Retinal pigment epithelial cell (primary cell): ENCODE measurements around the gene IBA57.

ENCODE experiments used
- DNase-seq: peaks from one replicate; pipeline ENCODE4 v3.0.0-alpha.2; 2010; ENCODE audit warnings: low read depth
- H3K4me3 ChIP-seq: 2 replicates; pipeline ENCODE4 v1.5.1; 2011; ENCODE audit warnings: mild to moderate bottlenecking, low read length, control low read depth, moderate library complexity
- TF ChIP-seq, protein P1 (sequence below): conservative IDR thresholded peaks from 2 replicates; pipeline ENCODE4 v1.5.1; 2011; ENCODE audit warnings: low read depth, low read length, control low read depth, inconsistent platforms

Gene IBA57

DNA sequence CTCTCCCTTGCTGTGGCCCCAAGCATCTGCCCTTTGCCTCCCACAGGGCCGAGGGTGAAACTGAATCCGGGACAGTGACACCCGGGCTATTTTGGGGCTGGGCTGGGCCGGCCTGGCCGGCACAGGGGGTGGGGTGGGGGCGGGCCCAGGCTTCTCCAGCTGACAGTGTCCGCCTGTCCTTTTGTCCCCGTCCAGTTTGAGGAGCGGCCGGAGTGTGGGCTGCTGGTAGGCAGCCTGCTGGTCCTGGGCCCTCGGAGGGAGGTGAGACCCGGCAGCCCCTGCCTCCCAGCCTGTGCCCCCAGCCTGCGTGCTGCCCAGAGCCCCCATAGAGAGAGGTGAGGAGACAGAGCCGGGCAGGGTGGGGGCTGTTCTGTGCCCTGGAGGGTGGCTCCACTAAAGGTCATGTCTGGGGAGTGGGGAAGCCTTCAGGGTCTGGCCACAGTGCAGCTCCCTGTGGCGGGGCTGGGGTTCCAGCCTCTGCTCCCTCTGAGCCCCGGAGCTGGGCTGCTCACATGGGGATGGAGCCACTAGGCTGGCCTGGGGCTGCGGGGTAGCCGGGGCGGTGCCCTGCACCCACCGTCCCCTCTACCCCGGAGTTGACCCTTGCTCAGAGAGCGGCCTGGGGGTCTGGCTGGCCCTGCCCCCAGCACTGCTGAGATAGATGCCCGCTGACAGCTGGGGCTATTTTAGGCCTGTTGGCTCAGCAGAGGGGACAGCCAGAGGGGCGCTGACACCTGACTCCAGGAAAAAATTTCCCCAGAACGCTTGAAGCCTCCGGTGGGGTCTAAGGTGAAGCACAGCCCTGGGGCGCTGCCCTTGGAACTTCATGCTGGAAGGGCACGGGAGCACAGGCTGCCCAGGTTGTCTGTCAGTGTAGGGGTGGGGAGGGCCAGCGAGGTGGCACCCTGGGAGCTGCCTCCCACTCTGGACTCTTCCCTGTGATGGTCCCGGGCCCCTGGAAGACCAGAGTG is 42.5 kb downstream of the IBA57 start, which contains the start of gene OBSCN:
Gene OBSCN, plus strand, starts transcription at position 194 of the 971 bp plus-strand sequence. CDS start 3,740 bp downstream, outside the sequence.
- DNase-seq: no peak
- TF ChIP-seq, protein P1, sequence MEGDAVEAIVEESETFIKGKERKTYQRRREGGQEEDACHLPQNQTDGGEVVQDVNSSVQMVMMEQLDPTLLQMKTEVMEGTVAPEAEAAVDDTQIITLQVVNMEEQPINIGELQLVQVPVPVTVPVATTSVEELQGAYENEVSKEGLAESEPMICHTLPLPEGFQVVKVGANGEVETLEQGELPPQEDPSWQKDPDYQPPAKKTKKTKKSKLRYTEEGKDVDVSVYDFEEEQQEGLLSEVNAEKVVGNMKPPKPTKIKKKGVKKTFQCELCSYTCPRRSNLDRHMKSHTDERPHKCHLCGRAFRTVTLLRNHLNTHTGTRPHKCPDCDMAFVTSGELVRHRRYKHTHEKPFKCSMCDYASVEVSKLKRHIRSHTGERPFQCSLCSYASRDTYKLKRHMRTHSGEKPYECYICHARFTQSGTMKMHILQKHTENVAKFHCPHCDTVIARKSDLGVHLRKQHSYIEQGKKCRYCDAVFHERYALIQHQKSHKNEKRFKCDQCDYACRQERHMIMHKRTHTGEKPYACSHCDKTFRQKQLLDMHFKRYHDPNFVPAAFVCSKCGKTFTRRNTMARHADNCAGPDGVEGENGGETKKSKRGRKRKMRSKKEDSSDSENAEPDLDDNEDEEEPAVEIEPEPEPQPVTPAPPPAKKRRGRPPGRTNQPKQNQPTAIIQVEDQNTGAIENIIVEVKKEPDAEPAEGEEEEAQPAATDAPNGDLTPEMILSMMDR: no peak
- H3K4me3 ChIP-seq: no peak within 1 kb of the TSS

GRCh38 chr1:228208831-228209551 is 43.4 kb downstream of the IBA57 start:
- DNase-seq: no peak
- TF ChIP-seq, protein P1: no peak
- H3K4me3 ChIP-seq: no peak overlapping the region

- no peak overlapping the region for H3K4me3 ChIP-seq
- TF ChIP-seq, protein P1: no peak
- no peak for DNase-seq
Measured at GRCh38 chr1:228209657-228210056, 44.1 kb downstream of the IBA57 start.

- DNase-seq: peak; percentile 96
- TF ChIP-seq, protein P1: no peak
- no peak overlapping the region for H3K4me3 ChIP-seq
Measured at GRCh38 chr1:228210076-228210651, 44.6 kb downstream of the IBA57 start.

GRCh38 chr1:228210712-228211530 is 45.3 kb downstream of the IBA57 start:
- no peak for DNase-seq
- TF ChIP-seq, protein P1: no peak
- no peak overlapping the region for H3K4me3 ChIP-seq

- no peak for DNase-seq
- no peak overlapping the region for H3K4me3 ChIP-seq
- TF ChIP-seq, protein P1: no peak
Measured at GRCh38 chr1:228211531-228212414, 46.2 kb downstream of the IBA57 start.
